GM12874 (cell line): Measurements from ENCODE around the gene ZFAND3.

ENCODE experiments used
- CTCF ChIP-seq: IDR thresholded peaks from 2 replicates; pipeline ENCODE4 v1.5.1; 2011; ENCODE audit warnings: low read depth, mild to moderate bottlenecking, control low read depth, low read length, moderate library complexity; ENCODE audit not compliant: insufficient read depth

The ZFAND3 gene

GRCh38 chr6:38148606-38149005 lies 329.1 kb downstream of the ZFAND3 start:
- TF ChIP-seq CTCF = no peak

- no peak for TF ChIP-seq CTCF
Measured at GRCh38 chr6:38149531-38149930, 330.0 kb downstream of the ZFAND3 start.

DNA sequence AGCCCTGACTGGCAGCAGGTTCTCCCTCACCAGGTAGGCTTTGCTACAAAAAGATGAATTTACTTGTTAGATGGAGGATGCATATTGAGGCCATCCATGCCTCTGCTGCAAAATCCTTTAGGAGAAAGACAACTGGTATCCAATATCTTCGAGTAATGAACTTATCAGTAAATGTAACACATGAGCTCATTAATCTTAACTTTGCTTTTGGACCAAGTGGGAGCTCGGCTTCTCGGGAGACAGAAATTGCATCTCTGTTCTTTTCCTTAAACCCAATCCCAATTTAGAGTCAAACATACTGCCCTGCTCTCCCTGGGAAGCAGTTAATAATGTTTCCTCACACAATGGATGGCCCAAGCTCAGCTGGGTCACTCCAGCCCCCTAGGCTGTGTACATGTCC lies 330.5 kb downstream of the ZFAND3 start:
- no peak for TF ChIP-seq CTCF

DNA sequence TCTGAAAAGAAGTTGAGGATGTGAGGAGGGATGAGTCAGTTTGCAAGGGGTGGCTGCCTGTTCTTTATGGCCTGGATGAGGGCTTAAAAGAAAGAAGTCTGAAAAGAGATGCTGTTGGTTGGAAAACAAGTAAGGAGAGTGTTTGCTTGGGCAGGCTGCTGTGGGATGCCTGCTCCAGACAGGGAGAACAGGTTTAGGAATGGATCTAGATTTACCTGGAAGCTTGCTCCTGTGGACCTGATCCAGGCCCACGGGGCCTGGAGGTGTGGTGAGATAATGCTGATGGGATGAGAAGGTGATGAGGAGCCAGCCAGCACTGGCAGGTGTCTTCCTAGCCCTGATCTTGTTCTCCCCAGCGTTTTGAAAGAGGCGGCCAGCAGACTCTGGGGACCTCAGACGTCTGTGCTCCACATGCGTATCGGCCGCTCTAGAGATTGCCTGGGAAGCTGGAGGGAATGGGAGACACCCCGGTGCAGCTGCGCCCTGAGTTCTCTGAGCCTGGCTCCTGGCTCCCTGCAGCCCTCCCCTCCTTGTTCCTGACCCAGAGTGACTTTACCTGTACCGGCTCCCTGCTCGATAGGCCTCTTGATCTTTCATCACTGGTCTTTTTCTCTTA lies 331.3 kb downstream of the ZFAND3 start:
- TF ChIP-seq CTCF = no peak

GRCh38 chr6:38151580-38152500 lies 332.3 kb downstream of the ZFAND3 start:
- TF ChIP-seq CTCF = no peak

DNA sequence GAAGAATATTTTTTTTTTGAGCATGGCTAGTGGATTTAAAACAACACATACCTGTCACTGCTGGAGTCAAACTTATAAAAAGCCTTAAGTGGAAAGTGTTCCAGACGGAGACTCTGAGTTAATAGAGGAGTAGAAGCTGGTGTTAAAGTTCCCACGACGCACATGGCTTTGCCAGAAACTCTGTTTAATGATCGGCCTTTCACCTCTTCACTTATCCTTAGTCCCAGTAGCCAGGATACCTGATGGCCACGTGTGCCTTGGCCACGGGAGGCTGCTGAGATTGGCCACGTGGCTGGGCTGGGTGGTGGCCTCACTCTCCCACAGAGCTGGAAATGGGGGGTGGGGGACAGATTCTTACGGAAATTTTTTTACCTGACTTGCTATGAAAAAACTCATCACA lies 333.1 kb downstream of the ZFAND3 start:
- TF ChIP-seq CTCF = no peak

DNA sequence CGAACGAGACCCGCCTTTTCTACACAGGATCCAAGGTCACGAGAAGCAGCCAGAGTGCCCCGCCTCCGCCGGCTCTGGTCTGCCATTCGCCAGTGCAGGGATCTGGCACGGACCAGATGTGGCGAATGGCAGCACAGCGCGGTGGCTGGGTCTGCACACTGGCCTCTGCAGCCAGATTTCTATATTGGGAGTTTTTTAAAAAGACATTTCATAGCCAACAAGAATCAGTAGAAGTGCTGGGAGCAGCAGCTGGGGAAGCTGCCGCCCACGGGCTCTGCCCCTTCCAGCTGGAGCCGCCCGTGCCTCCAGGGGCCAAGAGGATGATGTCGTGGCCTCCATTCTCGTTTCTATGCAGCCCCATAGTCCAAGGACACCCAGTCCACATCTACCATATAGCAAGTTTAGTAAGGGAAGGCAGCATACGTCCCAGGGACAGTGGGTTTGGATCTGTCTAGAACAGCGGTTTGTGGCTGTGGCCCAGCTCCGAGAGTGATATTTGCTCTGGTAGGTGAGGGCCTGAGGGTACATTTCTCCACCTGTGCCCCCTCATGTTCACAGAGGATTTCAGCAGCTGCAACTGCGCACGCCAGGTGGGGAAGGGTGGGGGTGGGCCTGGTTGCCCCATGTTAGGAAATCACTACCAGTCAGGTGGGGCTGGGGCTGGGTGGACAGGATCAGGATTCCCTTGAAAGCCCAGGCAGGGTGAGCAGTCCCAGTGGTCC lies 333.7 kb downstream of the ZFAND3 start:
- no peak for TF ChIP-seq CTCF
